Right kidney (tissue), 1 donor: ENCODE data around the gene MICAL3.
"Not testable (repeated sequence)": the region's sequence is repeated elsewhere in the genome, so short reads cannot be mapped to it uniquely, and the experiment has no call there.

Source experiments
- DNase-seq: peaks from one replicate; pipeline ENCODE4 v3.0.0-alpha.2; 2016

Gene MICAL3

DNA sequence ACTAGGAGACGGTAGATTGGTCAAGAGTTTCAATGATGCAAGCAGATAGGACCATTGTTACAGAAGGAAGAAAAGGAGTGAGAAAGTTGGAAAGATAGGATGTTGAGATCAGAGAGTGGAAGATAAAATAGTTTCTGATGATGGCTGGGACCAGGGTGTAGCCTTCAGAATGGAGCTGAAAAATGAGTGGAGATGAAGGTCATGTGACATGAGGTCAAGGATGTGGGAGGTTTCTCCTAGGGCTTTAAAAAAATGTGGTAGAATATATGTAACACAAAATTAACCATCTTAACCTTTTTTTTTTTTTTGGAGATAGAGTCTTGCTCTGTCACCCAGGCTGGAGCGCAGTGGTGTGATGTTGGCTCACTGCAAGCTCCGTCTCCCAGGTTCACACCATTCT, 35.1 kb upstream of the MICAL3 start:
- DNase-seq, result no peak

DNA sequence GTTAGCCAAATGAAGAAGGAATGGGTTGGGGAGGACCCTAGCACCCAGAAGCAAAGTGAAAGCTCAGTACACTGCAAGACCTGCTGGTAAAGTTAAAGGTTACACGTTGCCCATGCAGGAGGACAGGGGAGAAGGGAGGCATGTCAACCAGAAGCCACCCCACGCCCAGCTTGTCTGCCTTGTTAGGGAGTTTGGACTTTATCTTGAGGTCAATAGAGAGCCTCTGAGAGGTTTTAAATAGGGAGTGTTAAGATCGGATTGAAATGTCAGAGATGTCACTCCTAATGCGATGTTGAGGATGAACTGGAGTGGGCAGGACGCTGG, 34.7 kb upstream of the MICAL3 start:
- no peak for DNase-seq

DNA sequence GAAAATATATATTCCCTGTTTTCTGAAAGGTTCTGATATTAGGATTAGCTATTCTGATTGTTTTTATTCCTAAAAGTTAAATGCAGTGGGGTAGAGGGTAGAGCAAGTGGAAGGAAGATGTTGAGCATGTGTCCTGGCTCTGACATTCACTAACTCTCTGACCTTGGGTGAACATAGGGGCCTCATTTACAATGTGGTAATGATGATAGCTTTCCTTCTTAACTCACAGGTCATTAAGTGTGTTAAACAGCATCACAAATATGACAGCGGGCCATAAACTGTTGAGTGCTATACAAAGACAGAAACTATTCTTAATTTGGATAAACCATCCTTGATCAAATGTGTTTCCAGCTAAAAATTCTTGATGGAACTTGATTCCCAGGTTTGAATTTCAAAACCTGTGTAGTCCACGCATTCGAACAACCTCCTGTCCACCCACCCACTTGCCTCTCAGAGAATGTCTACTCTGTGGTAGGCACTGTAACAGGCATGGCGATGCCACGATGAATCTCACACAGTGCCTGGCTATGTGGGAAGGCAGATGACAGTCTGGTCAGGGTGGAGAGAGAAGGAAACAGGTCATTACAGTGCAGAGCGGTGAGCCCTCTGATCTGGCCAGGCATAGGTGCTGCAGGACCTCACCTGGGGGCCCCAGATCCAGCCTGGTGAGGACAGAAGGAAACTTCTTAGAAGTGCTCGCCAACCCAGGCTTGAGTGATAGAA, 34.2 kb upstream of the MICAL3 start:
- DNase-seq, result no peak

DNA sequence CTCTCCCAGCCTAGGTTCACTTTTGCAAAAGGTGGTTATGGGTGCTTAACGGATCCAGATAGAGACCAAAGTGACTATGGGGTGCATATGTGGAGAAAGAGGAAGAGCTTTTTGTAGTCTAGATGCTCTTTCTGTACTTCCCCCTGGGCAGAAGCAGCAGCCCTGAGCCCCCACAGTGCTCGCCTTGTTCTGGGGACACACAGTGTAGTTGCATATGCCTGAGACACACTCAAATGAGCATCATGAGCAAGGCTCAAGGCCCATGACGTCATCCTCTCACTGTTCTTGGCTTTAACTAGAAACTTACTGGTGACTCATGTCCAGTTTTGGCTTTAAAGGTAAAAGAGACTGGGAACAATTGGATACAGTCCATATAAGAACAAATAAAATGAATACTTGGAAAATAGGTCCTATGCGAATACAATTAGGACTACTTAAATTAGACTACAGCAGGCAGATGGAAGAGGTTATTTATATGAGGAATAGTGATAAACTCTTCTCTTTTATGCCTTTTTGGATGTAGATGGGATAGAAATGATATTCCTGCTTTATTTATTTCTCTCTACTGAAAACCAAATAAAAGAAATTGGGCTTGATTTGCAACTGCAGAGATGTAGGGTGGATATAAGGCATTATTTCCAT, 33.3 kb upstream of the MICAL3 start:
- DNase-seq, result no peak

DNA sequence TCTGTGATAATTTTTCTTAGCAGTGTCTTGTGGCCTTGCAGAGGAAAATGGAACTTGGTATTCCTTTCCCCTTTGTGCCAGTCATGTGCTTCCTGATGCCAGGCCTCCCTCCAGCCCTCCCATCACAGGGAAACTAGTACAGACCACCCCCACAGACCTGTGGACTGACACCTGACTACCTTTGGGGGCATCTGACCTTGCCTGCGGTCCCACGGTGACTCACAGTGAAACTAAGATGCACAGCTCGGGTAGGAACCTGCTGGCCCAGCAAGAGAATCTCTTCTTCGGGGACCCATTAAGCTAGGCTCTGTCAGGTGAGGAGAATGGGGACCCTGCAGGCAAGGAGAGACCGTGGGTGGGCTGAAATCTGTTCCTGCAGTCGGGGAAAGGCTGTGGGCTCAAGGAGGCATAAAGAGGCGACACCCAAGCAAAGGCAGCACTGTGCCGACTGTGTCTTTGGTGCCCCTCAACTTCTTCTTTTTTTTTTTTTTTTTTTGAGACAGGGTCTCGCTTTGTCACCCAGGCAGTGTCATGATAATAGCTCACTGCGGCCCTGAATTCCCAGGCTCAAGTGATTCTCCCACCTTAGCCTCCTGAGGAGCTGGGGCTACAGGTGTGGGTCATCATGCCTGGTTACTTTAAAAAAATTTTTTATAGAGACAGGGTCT, 32.6 kb upstream of the MICAL3 start:
- DNase-seq, result no peak

DNA sequence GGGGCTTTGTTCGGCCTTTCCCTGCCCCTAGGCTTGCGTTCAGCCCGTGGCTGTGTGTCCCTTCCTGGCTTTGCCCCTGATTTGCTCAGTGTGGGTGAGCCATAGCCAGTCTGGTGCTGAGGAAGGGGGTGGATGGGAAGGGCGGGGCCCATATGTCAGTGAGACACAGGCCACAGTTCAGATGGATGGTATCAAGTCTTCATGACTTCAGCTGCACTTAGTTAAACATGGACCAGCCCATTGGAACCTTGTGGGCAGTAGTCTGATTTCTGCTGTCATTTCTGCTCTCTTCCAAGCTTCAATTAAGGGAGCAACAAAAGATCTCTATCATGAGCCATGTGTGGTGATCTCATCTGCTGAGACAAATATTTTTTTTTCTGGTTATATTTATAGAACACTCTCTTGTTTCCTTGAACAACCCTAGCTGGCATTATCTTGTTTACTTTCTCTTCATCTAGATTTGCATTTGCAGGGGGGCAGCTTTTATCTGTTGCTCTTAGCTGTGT, 31.9 kb upstream of the MICAL3 start:
- DNase-seq, result no peak

DNA sequence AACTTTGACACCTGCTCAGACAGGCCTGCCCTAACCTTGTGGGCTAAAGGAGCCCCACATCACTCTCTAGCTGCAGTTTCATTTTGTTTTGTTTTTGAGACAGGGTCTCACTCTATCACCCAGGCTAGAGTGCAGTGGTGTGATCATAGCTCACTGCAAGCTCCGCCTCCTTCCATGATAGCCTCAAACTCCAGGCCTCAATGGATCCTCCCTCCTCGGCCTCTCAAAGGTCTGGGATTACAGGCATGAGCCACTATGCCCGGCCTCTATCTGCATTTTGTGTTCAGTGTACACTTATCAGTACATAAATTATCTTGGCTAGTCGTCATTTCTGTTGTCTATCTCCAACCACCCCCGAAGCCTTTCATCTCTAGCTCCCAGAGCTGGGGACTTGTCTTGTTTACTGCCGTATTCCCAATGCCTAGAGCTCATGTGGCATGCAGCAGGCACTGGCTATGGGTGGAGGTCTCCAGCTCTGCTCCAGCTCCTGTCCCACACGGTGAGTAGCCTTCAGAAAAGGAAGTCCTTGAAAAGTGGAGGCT, 31.3 kb upstream of the MICAL3 start:
- DNase-seq, result no peak

DNA sequence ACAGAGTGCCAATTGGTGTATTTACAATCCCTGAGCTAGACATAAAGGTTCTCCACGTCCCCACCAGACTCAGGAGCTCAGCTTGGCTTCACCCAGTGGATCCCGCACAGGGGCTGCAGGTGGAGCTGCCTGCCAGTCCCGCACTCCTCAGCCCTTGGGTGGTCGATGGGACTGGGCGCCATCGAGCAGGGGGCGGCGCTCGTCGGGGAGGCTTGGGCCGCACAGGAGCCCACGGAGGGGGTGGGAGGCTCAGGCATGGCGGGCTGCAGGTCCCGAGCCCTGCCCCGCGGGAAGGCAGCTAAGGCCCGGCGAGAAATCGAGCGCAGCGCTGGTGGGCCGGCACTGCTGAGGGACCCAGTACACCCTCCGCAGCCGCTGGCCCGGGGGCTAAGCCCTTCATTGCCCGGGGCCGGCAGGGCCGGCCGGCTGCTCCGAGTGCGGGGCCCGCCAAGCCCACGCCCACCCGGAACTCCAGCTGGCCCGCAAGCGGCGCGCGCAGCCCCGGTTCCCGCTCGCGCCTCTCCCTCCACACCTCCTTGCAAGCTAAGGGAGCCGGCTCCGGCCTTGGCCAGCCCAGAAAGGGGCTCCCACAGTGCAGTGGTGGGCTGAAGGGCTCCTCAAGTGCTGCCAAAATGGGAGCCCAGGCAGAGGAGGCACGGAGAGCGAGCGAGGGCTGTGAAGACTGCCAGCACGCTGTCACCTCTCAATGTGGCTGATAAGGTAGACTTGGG, 29.0 kb upstream of the MICAL3 start:
- not testable (repeated sequence) for DNase-seq

DNA sequence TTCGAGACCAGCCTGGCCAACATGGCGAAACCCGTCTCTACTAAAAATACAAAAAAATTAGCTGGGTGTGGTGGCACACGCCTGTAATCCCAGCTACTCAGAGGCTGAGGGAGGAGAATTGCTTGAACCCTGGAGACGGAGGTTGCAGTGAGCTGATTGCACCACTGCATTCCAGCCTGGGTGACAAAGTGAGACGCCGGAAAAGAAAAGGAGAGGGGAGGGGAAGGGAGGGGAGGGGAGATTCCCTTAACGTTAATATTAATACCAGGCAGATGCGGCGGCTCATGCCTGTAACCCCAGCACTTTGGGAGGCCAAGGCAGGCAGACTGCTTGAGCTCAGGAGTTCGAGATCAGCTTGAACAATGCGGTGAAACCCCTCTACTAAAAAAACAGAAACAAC, 26.8 kb upstream of the MICAL3 start:
- DNase-seq, result not testable (repeated sequence)

DNA sequence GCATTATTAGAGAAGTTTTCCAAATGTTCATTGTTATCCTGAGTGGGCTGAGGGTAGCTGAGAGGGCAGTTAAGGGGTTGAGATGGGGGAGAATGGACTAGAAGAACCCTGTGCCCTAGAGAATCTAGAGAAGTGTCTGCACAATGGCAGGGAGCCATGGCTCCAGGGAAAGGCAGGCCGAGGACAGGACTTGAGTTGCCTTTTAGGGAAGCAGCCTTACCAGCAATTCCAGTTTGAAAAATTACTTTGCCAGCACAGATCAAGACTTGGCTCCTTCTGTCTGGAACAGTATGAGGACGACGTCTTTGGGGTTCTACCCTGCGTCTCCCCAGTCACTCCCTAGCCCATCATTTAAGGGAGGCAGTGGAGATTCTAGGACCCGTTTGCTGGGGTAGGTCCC, 25.7 kb upstream of the MICAL3 start:
- no peak for DNase-seq

DNA sequence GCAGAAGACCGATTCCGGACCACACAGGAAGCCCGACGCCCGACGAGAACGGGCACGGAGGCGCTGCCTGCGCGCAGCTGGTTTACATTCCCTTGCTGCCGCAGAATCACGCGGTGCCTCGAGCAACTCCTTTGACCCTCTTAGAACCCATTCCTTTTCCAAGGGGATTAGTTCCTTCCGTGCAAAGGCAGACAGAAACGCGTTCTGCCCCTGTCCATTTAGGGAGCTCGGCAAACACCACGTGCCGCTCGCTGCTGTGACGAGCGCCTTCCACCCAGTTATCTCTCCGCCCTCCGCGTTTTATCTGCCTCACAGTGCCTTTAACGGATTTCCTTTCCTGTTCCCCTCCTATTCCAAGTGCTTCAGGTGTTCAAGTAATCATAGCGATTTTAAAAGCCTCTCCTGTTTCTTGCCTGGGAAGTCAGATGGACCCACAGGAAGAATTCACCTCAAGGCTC, 24.1 kb upstream of the MICAL3 start:
- DNase-seq, result no peak

DNA sequence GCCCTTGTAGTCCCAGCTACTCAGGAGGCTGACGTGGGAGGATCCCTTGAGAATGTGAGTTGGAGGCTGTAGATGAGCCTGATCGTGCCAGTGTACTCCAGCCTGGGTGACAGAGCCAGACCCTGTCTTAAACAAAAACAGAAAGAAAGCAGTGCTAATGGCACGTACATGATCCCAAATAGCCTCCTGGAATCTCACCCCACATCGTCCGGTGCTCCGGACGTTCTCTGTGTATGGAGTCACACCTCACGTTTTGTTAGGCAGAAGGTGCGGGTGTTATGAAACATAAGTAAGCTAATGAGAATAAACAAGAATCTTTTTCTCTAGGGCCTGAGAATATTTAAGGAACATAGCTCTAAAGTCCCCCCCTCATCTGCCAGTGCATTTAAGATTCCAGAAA, 23.7 kb upstream of the MICAL3 start:
- no peak for DNase-seq

DNA sequence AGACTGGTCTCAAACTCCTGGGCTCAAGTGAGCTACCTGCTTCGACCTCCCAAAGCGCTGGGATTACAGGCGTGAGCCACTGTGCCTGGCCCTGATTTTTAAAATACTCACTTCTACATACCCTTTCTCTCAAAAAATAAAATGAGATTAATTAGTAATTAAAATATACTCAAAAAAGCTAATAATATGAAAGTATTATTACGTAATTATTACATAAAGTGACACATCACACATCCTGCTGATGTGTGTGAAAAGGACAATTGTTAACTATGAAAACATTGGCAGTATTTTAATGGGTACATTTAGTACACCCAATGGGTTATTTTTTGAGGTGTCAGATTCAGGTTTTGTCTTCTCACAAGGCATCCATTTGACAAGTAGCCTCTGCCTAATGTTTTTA, 21.4 kb upstream of the MICAL3 start:
- DNase-seq, result no peak

DNA sequence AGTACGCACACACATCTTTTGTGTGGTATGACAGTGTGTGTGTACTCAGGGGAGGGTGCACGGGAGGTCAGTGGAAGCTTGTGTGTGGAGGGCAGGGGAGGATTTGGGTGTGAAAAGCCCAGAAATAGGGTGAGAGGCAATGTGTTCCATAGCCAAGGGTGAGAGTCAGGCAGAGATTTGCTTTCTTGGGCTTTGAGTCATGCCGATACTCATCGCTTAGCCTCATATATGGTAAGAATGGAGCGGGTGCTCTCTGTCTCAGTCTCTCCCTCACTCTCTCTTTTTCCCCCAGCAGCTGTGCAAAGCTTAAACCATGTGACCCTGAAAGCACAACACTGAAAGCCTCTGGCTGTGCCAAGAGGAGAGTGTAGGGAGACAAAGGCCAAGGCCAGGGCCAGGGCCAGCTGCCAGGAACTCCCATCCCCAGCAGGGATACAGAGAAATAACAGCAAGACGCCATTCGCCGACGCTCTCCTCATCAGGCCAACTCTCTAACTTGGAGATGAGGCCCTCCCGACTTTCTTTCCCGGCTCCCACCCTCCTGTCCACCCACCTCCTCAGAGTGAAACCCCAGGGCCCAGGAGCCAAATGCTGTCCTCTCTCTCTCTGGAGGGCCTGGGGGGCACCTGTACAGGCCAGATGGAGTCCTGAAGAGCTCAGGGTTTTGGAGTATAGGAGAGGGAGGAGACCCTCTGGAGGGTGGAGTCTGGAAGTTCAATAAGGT, 20.3 kb upstream of the MICAL3 start:
- no peak for DNase-seq

DNA sequence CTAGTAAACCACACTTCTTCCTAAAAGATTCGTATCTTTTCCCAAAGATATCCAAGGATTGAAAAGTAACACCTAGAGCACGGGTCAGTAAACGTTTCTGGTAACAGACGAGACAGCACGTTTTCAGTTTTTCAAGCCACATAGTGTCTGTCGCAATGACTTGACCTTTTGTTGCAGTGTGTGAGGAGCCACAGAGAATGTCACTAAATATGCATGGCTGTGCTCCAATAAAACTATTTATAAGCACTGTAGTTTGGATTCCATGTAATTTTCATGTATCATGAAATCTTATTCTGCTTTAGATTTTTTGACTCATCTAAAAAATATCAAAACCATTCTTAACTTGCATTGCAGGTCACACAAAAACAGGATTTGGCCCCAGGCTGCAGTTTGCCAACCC, 18.3 kb upstream of the MICAL3 start:
- DNase-seq, result no peak

DNA sequence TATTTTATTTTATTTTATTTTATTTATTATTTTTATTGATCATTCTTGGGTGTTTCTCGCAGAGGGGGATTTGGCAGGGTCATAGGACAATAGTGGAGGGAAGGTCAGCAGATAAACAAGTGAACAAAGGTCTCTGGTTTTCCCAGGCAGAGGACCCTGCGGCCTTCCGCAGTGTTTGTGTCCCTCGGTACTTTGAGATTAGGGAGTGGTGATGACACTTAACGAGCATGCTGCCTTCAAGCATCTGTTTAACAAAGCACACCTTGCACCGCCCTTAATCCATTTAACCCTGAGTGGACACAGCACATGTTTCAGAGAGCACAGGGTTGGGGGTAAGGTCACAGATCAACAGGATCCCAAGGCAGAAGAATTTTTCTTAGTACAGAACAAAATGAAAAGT, 16.5 kb upstream of the MICAL3 start:
- not testable (repeated sequence) for DNase-seq

DNA sequence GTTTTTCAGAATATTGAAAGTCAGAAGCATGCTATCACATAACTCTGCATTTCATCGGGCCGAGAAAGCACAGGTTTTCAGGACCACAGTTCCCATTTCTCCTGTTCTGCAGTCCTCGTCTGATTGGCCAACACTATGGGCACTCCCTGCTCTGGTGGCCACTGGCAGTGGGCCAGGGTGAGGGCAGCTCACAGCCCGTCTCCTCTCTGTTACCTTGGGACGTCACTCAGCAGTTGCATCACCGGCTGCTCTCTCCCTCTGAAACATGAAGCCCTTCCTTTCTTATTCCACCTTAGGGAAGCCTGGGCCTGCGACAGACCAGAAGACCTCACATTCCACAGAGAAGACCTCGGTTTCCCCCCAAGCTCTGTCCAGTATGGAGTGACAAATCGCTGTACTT, 11.4 kb upstream of the MICAL3 start:
- no peak for DNase-seq

DNA sequence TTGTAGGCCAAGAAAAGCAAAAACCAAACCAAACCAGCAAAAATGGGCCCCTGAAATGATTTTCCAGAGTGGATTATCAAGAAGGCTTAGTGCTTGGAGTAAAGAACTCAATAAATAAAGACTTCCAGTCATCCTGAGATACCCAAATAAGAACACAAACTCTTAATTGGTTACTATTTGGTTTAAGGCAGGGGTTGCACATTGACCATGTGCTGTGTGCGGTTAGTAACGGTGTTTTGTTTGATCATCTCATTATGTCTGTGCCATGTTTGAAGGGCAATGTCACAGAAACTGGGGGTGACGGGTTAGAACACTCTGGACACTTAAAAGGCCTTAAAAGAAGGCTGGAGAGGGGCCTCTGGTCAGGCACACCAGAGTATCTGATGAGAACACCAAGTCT, 9.7 kb upstream of the MICAL3 start:
- DNase-seq, result no peak

DNA sequence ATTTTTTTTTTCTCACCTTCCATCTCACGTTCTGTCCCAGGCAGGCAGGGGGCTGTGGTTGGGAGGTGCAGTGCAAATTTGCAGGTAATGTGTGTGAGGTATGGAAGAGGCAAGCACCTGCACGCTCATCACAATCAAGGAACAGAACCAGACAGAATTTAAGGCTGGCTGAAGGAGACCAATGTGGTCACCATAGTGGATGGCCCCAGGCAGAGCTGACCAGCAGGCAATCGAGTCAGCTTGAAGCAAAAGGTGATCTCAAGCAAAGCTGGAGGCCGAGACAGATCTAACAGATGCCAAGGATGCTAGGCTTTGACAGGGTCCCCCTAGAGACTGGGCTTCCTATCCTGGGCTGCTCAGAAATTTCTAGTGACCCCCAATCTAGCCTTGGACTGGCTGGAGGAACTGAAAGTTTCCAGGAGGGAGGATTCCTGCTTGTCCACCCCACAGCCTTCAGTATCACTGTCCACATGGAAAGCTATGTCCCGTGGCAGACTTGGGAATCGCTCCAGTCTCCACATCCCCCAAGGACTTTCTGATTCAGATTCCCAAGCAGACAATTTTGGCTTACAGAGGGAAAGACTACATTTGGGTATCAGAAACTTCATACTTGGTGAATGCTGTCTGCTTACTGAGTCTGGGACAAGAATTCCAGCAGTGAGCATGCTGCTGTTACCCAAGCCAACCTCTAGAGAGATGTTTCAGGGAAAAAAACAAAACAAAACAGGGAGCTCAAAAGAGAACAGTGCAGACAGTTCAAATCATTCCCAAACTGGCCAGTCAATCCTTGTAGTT, 9.0 kb upstream of the MICAL3 start:
- DNase-seq, result no peak

DNA sequence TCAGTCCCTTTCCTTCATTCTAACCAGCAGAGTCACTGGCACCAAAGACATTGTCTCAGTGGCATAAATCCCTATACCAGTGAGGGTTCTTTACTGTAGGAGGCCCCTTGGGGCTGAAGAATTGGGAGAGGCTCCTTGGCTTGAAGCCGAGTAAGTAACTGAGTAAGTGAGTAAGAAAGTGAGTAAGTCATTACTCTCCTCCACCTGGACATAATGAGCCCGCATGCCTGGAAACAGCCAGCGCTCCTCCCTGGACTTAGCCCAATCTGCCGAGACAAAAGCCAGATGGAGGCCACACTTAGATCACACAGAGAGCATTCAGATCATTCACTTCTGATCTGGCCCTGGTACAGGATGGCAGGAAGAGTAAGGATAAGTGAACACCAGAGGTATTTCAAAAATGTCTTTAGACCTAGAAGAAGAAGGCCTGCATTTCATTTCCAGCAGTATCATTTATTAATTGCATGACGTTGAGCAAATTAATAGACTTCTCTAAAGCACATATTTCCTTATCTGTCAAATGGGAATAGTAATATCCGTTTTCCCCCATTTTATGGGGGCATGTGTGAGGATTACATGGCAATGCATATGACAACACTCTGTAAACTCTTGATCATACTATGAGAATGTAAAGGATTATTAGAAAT, 8.2 kb upstream of the MICAL3 start:
- DNase-seq, result no peak
